HG02642 (cell line): ENCODE measurements around the gene OR10G6.
"Not testable (repeated sequence)": the region's sequence is repeated elsewhere in the genome, so short reads cannot be mapped to it uniquely, and the experiment has no call there.

Source experiments
- ATAC-seq: cut with Tn5 transposase; IDR thresholded peaks from one replicate; pipeline ENCODE4 v1.9.1; 2021; ENCODE audit warnings: mild to moderate bottlenecking; ENCODE audit not compliant: unreplicated experiment, poor library complexity

OR10G6 gene

GRCh38 chr11:123995119-123995518 lies at the start of gene OR10G6:
TSS of gene OR10G6 (minus strand) at chr11:123995161. CDS start at chr11:123995161, 0 bp downstream.
- no peak for ATAC-seq

- no peak for ATAC-seq
Observed at GRCh38 chr11:124043420-124043819, 48.5 kb upstream of the OR10G6 start.

GRCh38 chr11:124041254-124041653 lies 46.3 kb upstream of the OR10G6 start, which contains the start of gene OR10G7:
TSS of gene OR10G7 (minus strand) at chr11:124041325. CDS start at chr11:124039001, 2,324 bp downstream.
- ATAC-seq = no peak

GRCh38 chr11:124039557-124039956 lies 44.6 kb upstream of the OR10G6 start:
- ATAC-seq = no peak

- ATAC-seq = no peak
Observed at GRCh38 chr11:124036666-124037065, 41.7 kb upstream of the OR10G6 start.

GRCh38 chr11:124026498-124026897 lies 31.5 kb upstream of the OR10G6 start, which contains the start of gene OR10G8:
TSS of gene OR10G8 (plus strand) at chr11:124026798. CDS start at chr11:124029623, 2,825 bp downstream.
- no peak for ATAC-seq

GRCh38 chr11:124015837-124016236 lies 20.9 kb upstream of the OR10G6 start:
- not testable (repeated sequence) for ATAC-seq

- ATAC-seq = no peak
Observed at GRCh38 chr11:124012697-124013096, 17.7 kb upstream of the OR10G6 start, which contains the start of gene OR10G4. TSS of gene OR10G4 (plus strand) at chr11:124012997. CDS start at chr11:124015575, 2,578 bp downstream.

- ATAC-seq = no peak
Observed at GRCh38 chr11:123979311-123979710, 15.7 kb downstream of the OR10G6 start.

- ATAC-seq = no peak
Observed at GRCh38 chr11:123977731-123978347, 17.1 kb downstream of the OR10G6 start, which contains the start of gene OR10S1. TSS of gene OR10S1 (minus strand) at chr11:123977781. CDS start at chr11:123977664, 117 bp downstream.

GRCh38 chr11:123976770-123977560 lies 18.0 kb downstream of the OR10G6 start:
- ATAC-seq = no peak

GRCh38 chr11:123973816-123974215 lies 21.1 kb downstream of the OR10G6 start:
- no peak for ATAC-seq

GRCh38 chr11:123956752-123957151 lies 38.2 kb downstream of the OR10G6 start:
- no peak for ATAC-seq

GRCh38 chr11:123945132-123945531 lies 49.8 kb downstream of the OR10G6 start:
- no peak for ATAC-seq
